ENCODE data around the gene RAB40C.

RAB40C gene

DNA sequence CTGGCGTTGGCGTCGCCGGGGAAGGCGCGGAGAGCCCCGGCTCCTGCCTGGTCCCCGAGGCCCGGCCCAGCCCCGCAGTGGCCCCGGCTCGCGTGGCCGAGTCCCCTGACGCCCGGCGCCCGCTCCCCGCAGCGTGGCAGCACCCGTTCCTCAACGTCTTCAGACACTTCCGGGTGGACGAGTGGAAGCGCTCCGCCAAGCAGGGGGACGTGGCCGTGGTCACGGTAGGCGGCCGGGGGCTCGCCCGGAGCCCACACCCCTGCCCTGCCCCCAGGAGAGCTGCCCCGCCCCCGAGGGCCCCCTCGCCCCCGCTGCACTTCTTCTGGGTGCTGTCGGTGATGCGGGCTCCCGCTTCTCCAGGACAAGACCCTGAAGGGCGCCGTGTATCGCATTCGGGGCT is 59.8 kb downstream of the RAB40C start:
- DNase-seq = no peak

DNA sequence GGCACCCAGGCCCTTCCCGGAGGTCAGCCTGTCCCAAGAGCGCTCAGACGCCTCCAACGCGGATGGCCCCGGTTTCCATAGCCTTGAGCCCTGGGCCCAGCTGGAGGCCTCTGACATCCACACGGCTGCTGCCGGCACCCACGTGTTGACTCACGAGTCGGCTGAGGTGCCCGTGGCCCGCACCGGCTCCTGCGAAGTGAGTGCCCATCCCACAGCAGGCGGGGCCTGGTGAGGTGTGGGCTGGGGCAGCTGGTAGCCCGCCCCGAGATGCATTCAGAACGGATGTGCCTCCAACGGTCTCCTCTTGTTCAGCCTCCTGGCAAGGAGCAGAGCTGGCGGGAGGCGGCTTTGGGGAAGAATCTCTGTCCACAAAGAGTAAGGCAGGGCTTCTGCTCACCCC is 62.0 kb downstream of the RAB40C start:
- DNase-seq = no peak

DNA sequence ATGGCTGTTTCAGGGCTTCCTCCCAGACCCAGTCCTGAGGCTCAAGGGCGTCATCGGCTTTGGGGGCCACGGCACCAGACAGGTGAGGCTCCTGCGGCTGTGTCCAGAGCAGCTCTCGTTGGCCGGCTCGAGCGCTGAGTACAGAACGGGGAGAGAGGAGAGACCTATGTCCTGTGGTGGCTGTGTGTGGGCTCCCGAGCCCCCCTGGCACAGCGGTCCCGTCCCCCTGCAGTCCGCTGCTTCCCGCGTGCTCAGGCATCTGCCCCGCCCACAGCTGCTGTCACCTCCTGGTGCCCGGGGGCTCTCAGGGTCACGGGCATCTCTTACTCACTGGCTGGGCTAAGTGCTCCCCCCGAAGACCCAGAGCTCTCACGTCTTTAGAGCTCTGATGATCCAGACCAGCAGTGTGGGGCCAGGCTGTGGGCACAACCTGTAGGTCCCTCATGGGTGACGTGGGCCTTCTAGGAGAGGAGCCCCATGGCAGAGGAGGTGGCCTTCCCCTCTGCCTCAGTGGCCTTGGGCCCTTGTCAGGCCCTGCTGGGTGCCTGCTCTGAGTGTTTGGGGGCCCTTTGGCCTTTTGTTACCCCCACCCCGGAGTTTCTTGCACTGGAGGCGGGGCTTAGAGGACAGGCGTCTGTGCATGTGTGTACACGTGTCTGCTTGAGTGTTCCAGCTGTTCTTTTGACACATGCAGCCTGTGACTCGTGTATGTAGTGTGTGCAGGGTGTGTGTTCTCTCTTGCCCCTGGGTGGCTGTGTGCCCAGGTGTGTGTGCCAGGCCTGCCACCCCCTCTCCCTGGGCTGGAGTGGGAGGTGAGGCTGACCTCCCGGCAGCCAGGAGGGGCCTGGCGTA is 62.8 kb downstream of the RAB40C start:
- DNase-seq = no peak

DNA sequence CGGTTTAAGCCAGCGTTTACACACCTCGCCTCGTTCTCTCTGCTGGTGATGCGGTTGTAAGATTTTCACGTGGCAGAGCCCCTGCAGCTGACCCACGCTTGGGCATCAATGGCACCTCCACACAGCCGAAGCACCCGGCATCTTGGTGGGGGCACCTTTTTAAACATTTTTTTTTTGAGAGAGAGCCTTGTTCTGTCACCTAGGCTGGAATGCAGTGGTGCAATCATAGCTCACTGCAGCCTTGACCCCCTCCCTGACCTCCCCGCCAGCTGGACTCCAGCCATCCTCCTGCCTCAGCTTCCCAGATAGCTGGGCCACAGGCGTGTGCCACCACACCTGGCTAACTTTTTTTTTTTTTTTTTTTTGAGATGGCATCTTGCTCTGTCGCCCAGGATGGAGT is 64.2 kb downstream of the RAB40C start:
- DNase-seq = no peak

DNA sequence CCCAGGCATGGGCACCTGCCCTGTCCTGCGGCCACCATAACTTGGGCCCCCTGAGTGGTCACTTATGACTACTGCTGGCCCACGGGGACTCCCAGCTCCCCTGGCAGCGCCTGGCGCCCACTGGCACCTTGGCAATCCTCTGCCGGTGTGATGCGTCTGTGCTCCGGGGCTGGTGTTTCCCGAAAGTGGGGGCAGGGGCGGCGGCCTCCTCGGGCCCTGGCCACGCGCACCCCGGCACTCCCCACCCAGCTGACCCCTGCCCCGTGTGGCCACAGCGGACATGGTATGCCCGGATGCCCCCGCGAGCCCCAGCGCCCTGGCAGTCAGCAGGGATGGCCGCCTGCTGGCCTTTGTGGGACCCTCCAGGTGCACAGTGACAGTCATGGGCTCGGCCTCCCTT is 67.6 kb downstream of the RAB40C start:
- DNase-seq = no peak

DNA sequence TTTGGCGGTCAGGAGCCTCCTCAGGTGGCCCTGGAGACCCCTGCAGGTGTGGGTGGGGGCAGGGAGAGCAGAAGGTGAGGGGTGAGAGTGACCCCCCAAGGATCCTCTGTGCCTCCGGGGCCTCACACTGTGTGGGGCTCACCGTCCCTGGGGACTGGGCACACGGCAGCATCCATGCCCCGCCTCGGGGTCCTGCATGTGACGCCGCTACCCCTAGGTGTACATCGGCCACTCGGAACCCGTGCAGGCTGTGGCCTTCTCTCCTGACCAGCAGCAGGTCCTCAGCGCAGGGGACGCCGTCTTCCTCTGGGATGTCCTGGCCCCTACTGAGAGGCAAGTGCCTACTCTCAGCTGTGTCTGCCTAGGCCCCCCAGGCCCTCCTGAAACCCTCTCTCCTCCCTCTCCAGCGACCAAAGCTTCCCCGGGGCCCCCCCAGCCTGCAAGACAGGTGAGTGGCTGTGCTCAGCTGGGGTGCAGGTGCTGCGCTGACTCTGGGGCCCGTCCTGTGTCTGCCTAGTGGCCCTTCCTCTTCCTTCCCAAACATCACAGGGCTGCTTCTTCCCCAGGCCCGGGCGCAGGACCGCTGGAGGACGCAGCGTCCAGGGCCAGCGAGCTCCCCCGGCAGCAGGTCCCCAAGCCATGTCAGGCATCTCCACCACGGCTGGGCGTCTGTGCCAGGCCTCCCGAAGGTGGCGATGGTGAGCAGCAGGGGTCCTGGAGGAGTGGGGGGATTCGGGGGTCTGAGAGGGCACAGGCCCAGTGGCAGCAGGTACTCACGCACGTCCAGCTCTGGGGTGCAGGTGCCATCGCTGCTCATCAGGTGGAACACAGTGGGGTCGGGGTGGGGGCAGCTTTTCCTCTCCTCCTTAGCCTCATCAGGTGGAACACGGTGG is 69.1 kb downstream of the RAB40C start:
- no peak for DNase-seq

DNA sequence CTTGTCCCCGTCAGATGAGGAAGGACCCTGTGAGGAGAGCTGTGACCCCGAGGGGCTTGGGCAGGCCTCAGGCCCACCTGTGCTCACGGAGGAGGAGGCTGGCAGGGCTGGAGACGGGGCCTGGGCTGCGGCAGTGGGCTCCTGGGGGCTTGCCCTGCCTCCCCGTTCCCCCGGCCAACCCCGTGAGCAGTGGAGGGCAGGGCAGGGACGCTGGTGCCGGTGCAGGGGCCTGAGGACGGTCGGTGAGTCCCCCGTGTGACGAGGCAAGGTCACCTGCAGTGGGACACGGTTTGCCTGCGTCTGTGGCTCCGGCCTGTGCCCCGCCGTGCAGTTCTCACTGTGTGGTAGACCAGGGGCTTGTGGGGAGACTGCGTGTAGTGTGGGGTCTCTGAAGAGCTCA is 69.8 kb downstream of the RAB40C start:
- DNase-seq = no peak

DNA sequence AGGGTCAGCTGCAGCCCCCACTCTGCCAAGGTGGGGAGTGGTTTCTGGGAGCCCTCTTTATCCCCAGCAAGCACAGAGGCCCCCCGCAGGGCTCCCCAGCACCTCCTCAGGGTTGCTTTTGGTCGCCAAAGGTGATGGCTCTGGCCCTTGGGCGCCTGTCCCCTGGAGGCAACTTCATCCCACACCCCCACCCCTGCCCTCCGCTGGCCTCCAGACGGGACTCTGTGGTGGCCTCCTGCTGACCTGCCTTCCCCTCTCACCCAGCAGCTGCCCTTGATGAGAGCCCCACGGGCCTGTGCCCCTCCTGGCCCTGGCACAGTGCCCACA is 70.2 kb downstream of the RAB40C start:
- no peak for DNase-seq

DNA sequence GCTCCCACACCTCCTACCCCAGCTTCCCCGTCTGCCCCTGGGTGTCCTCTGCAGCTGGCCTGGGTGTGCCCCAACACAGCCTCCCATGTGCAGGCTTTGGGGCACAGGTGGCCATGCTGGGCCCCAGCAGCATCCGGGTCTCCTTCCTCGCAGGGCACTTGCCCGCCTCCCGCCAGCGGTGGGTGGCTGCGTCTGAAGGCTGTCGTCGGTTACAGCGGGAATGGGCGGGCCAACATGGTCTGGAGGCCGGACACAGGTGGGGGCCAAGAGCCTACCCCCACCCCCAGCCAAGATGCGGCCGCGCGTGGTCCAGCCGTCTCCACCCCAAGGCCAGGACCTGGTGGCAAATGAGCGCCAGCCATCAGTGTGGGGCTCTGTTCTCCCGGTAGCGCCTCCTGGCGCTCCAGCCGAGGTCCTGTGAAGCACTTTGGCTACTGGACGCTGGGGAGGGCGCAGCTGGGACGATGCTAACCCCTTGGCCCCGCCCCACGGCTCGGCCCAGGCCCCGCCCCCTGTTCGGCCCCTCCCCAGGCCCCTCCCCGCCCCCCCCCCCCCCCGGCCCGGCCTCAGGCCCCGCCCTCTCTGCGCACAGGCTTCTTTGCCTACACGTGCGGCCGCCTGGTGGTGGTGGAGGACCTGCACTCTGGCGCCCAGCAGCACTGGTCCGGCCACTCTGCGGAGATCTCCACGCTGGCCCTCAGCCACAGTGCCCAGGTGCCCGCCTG is 70.8 kb downstream of the RAB40C start:
- DNase-seq = no peak

DNA sequence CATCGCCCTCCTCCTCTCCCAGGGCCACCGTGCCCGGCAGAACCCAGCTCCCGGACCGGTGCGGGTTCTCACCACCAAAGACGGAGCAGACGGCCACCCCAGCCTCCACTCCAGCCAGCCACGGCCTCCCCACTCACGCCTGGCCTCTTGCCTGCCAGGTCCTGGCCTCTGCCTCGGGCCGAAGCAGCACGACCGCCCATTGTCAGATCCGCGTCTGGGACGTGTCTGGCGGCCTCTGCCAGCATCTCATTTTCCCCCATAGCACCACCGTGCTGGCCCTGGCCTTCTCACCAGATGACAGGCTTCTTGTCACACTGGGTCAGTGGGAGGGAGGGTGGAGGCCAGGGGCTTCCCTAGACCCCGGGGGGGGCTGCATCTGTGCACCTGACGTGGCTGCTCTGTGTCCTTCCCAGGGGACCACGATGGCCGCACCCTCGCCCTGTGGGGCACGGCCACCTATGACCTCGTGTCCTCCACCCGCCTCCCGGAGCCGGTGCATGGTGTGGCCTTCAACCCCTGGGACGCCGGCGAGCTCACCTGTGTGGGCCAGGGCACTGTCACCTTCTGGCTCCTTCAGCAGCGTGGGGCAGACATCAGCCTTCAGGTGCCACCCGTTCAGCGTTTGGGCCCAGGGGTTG is 71.4 kb downstream of the RAB40C start:
- no peak for DNase-seq

DNA sequence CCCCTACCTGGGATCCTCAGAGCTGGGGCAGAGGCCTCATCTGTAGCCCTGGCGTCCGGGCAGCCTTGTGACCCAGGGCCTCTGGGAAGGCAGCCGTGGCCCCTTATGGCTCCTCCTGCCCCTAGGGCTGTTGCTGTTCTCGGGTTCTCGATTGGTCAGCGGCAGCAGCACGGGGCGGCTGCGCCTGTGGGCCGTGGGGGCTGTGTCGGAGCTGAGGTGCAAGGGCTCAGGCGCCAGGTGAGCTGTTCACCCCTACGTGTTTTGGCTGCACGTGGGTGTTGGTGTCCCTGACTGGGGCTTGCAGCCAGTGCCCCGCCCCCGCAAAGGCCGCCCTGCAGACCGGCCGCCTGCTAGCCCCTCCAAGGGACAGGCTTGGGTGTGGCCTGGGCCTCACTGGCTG is 72.2 kb downstream of the RAB40C start:
- no peak for DNase-seq

DNA sequence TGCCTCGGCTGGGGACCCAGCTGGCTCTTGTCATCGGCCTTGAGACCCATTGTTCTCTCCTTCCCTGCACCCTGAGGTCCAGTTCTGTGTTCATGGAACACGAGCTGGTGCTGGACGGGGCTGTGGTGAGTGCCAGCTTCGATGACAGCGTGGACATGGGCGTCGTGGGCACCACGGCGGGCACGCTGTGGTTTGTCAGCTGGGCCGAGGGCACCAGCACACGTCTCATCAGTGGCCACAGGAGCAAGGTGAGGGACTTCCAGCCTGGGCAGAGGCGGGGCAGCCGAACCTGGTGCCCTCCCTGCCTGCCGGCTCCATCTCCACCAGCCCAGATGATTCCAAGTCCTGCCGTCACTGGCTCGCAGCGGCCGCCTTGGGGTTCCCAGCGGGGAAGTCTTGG is 72.7 kb downstream of the RAB40C start:
- no peak for DNase-seq

DNA sequence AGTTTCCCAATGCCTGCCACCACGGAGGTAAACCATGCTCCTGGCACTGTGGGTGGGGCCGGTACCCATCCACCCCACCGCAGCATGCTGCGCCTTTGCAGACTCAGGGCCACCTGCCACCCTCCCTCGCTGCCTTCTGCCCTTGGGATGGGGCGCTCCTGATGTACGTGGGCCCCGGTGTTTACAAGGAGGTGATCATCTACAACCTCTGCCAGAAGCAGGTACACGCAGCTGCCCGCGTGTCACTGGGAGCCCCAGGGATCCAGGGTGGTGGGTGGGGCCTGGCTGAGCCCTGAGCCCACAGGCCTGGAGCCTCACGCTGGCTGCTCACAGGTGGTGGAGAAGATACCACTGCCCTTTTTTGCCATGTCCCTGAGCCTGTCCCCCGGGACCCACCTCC is 76.7 kb downstream of the RAB40C start:
- no peak for DNase-seq

DNA sequence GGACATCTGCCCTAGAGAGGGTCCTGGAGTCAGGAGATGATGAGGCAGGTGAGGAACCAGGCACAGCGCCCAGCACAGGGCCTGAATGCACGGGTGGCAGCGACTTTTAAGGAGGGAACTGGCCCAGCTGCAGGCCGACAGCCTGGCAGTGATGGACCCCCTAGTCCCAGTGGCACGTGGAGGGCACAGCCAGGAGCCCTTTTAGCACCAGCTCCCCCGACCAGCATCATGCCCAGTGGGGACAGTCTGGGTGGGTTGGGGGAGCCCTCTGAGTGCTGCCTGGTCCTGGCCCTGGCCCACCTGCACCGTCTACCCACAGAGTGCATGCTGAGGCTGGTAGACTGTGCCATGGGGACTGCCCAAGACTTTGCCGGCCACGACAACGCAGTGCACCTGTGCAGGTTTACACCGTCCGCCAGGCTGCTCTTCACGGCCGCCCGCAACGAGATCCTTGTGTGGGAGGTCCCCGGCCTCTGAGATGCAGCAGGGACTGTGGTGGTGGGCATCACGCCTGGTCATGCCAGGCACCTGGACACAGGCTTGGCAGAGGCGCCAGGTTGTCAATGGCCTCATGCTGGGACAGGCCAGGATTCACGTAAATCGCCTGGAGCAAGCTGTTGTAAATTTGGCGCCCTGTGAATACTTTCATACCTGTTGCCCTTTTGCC is 77.4 kb downstream of the RAB40C start:
- DNase-seq = no peak

DNA sequence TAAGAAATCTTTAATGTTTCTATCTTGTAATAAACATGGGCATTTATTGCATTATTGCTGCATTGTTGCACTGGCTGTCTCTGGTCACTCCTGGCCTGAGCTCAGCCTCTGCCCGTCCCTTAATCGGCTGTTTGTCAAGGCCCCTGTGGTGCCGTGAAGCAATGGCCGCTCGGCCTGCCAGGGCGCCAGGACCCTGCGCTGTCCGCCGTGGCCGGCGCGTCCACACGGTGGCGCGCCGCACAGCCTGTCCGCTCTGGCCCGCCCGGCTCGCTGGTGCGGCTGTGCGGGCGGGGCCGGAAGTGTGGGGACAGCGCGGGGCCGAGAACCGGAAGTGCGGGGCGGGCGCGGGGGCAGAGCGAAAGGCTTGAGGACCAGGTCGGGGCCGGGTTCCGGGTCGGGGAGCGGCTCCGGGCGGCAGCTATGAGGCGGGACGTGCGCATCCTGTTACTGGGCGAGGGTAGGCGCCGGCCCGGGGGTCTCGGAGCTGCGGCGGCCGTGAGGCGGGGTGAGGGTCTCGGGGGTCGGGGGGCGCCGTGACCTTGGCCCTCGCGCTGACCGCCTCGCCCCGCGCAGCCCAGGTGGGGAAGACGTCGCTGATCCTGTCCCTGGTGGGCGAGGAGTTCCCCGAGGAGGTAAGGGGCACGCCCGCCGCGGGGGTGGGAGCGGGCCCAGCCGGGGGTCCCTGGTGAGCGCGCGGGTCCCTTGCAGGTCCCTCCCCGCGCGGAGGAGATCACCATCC is 78.1 kb downstream of the RAB40C start, which contains the start of gene RHOT2:
RHOT2 (plus strand) TSS at position 353 of the 739 bp plus-strand sequence; CDS start at position 421, 68 bp downstream.
- DNase-seq = peak; percentile 84

DNA sequence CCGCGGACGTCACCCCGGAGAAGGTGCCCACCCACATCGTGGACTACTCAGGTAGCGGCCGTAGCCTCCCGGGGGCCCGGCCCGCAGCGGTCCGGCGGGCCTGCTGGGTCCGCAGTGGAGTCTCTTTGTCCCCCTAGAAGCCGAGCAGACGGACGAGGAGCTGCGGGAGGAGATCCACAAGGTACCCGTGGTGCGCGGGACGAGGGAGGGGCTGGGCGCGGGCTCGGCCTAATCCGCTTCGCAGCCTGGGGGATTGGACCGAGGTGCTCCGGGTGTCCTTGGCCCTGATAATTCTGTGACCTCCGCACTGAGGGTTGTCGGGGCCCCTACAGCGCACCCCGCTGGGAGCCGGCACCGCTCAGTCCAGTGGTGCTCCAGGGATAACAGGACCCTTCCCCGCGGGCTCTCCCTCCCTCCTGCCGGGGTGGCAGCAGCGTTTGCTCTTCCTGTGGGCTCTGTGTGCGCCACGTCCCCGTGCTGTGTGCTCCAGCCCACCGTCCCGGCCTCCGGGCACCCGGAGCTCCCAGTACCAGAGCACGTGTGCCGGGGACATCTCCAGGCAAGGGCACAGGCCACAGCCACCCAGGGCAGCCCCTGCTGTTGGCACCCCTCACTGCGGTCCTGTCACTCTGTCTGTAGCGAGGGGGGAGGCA is 78.8 kb downstream of the RAB40C start:
- no peak for DNase-seq

DNA sequence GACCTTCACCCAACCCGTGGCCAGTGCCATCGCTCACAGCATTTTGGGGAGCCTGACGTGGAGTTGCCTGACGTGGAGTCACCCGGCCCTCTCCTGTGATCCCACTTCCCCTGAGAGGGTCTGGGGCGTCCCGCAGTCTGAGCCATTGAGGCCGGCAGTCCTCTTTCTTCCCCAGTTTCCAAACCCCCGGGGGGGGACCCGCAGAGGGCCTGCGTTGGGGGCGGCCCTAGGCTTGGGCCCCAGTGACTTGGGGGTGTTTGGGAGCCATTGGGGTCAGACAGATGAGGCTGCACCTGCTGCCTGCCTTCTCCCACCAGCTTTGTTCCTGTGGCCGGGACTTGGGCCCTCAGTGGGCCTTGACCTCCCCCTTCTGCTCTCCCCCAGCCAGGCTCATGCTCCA is 79.8 kb downstream of the RAB40C start:
- no peak for DNase-seq

DNA sequence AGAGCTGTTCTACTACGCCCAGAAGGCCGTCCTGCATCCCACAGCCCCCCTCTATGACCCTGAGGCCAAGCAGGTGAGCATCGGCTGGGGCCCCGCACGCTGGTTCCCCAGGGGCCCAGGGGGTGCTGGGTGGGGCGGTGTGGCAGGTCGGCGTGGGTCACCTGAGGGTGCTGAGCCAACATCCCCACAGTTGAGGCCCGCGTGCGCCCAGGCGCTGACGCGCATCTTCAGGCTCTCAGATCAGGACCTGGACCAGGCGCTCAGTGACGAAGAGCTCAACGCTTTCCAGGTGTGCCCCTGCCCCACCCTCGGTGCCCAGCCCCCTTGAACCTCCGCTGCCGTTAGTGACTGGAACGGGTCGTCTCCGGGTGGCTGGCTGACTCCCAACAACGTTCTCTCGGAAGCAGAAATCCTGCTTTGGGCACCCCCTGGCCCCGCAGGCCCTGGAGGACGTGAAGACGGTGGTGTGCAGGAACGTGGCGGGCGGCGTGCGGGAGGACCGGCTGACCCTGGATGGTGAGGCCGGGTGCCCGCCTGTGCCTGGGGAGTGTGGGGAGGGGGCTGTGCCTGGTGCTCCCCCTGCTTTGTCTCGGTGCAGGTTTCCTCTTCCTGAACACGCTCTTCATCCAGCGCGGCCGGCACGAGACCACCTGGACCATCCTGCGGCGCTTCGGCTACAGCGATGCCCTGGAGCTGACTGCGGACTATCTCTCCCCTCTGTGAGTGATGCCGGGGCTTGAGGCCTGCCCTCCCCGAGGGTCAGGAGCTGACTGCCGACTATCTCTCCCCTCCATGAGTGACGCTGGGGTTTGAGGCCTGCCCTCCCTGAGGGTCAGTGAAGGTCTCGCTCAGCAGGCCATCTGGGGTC is 80.9 kb downstream of the RAB40C start:
- no peak for DNase-seq

DNA sequence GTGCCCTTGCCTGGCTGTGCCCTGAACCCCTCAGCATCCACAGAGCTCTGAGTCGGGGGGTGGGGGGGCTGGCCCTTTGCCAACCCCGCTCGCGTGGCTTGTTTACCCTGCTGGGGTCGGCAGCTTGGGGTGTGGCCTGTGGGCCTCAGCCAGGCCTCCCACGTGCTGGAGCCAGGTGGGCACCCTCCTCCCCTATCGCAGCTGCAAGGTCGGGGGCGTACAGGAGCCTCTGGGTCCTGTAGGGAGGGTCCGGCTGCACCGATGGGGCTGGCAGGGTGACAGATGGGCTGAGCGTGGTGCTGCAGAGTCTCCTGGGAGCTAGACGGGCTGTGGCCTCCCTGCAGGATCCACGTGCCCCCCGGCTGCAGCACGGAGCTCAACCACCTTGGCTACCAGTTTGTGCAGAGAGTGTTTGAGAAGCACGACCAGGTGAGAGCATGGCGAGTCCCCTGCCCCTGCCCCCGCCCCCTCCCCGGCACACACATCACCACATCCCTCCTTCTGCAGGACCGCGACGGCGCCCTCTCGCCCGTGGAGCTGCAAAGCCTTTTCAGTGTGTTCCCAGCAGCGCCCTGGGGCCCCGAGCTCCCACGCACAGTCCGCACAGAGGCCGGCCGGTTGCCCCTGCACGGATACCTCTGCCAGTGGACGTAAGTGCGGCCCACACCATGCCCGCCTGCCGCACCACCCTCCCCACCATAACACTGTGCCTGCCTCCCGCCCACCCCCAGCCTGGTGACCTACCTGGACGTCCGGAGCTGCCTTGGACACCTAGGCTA is 81.7 kb downstream of the RAB40C start:
- DNase-seq = no peak
